ENCODE measurements around the gene TCL1B.

DNA sequence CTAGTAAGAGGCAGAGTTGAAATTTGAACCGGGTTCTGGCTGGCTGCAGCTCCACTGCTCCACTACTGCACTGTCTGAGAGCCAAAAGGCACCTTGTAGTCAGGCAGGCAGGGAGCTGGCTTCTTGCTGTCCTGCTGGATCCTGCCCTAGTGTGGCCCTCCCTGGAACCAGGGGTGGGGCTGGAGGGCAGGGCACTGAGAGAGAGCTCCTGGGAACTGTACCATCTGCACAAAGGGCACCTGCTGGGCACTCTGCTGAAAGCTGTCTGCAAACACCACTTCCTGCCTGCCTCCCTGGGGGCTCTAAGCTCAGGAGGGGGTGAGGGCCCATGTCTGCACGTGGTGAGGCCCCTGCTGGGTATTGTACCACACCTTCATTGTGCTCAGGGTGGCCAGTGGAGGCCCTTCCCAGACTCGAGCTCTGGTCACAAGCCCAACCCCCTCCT lies 19.0 kb upstream of the TCL1B start:
- TF ChIP-seq, protein P1, sequence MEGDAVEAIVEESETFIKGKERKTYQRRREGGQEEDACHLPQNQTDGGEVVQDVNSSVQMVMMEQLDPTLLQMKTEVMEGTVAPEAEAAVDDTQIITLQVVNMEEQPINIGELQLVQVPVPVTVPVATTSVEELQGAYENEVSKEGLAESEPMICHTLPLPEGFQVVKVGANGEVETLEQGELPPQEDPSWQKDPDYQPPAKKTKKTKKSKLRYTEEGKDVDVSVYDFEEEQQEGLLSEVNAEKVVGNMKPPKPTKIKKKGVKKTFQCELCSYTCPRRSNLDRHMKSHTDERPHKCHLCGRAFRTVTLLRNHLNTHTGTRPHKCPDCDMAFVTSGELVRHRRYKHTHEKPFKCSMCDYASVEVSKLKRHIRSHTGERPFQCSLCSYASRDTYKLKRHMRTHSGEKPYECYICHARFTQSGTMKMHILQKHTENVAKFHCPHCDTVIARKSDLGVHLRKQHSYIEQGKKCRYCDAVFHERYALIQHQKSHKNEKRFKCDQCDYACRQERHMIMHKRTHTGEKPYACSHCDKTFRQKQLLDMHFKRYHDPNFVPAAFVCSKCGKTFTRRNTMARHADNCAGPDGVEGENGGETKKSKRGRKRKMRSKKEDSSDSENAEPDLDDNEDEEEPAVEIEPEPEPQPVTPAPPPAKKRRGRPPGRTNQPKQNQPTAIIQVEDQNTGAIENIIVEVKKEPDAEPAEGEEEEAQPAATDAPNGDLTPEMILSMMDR (IDR thresholded peaks at IDR 0.05), result no peak
- no peak for TF ChIP-seq POLR2AphosphoS5 (IDR thresholded peaks at IDR 0.05; ENCODE audit: low read depth, low read length)
- TF ChIP-seq REST (IDR thresholded peaks at IDR 0.05; ENCODE audit: insufficient read depth in 1 of 2, low read depth in 2 of 2, low read length in 1 of 2), result no peak
- TF ChIP-seq SIN3A (IDR thresholded peaks at IDR 0.05; ENCODE audit: borderline replicate concordance, insufficient read depth, low read depth, low read length), result no peak

All from Panc1 (cell line).